ENCODE results near the gene IL17B.

DNA sequence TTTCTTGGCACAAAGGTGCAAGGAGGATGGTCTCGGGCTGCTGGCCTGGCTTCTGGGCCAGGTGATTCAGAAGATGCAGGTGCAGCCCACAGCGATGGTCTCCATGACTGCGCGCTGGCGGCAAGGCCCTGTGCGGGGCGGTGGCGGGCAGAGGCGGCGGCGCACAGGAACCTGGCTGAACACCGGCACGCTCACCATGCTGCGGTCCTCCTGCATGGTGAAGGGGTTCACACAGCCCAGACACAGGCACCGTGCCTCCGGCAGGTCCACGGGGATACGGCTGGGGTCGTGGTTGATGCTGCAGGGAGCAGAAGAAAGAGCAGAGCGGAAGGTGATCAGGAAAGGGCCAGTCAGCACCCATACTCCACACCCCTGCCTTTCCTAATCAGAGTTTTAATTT, 4.8 kb downstream of the IL17B start:
- TF ChIP-seq, protein P1, sequence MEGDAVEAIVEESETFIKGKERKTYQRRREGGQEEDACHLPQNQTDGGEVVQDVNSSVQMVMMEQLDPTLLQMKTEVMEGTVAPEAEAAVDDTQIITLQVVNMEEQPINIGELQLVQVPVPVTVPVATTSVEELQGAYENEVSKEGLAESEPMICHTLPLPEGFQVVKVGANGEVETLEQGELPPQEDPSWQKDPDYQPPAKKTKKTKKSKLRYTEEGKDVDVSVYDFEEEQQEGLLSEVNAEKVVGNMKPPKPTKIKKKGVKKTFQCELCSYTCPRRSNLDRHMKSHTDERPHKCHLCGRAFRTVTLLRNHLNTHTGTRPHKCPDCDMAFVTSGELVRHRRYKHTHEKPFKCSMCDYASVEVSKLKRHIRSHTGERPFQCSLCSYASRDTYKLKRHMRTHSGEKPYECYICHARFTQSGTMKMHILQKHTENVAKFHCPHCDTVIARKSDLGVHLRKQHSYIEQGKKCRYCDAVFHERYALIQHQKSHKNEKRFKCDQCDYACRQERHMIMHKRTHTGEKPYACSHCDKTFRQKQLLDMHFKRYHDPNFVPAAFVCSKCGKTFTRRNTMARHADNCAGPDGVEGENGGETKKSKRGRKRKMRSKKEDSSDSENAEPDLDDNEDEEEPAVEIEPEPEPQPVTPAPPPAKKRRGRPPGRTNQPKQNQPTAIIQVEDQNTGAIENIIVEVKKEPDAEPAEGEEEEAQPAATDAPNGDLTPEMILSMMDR (IDR thresholded peaks at IDR 0.05) = no peak
- TF ChIP-seq POLR2A (IDR thresholded peaks at IDR 0.05) (no peak), EP300 (IDR thresholded peaks at IDR 0.05) (no peak), POLR2AphosphoS5 (IDR thresholded peaks at IDR 0.05) (no peak)
